H1 (cell line): ENCODE measurements around the gene PURA. TPM values are rescaled to one million over a fixed set of nuclear protein-coding genes. Genes with fewer than 3 reads are reported as not detected.

Experiments used
- CTCF ChIA-PET: fragments of 300-600 bp; sonication (Branson Sonifier 250); formaldehyde crosslinking; loops from one replicate; lab custom pipeline; 2021; ENCODE audit not compliant: partially characterized antibody; lab: Charles Lee
- POLR2A ChIA-PET: fragments of 300-600 bp; sonication (Branson Sonifier 250); formaldehyde crosslinking; loops from one replicate; lab custom pipeline; 2021; ENCODE audit warnings: inconsistent platforms; ENCODE audit not compliant: partially characterized antibody; lab: Charles Lee
- DNase-seq, 2 experiments: peaks; one replicate each; pipeline versions ENCODE4 v3.0.0 to v3.0.0-alpha.2; 2010 to 2022; ENCODE audit warnings: low spot score in 2 of 2, low read depth in 1 of 2, mixed read lengths in 1 of 2
- FAIRE-seq: peaks from 2 replicates; lab custom pipeline; 2011; peaks lifted over from hg19 to GRCh38; lab: Jason Lieb, UNC
- H2AFZ ChIP-seq: 2 replicates; pipeline ENCODE4 v1.8.1; 2012; ENCODE audit warnings: low read length, inconsistent platforms
- H2AK5ac ChIP-seq: 2 replicates; pipeline ENCODE4 v1.6.1; 2013; ENCODE audit warnings: low read depth, low read length
- H2BK120ac ChIP-seq: replicated peaks from 2 replicates; pipeline ENCODE3; 2013; ENCODE audit warnings: low read depth, low read length, inconsistent platforms
- H2BK12ac ChIP-seq: 2 replicates; pipeline ENCODE4 v1.6.1; 2013; ENCODE audit warnings: low read depth, low read length
- H2BK15ac ChIP-seq: 2 replicates; pipeline ENCODE4 v1.6.1; 2013; ENCODE audit warnings: low read length
- H2BK20ac ChIP-seq: 2 replicates; pipeline ENCODE4 v1.6.1; 2013; ENCODE audit warnings: low read length
- H2BK5ac ChIP-seq: 2 replicates; pipeline ENCODE4 v1.6.1; 2013; ENCODE audit warnings: low read depth, low read length
- H3K14ac ChIP-seq: 2 replicates; pipeline ENCODE4 v1.6.1; 2013; ENCODE audit warnings: inconsistent platforms; ENCODE audit not compliant: insufficient read length
- H3K18ac ChIP-seq: 2 replicates; pipeline ENCODE4 v1.6.1; 2013; ENCODE audit warnings: low read length; ENCODE audit errors: extremely low read depth
- H3K23ac ChIP-seq: 2 replicates; pipeline ENCODE4 v1.6.1; 2013; ENCODE audit warnings: inconsistent platforms; ENCODE audit not compliant: insufficient read length
- H3K23me2 ChIP-seq: 2 replicates; pipeline ENCODE4 v1.6.1; 2013; ENCODE audit warnings: low read depth, low read length
- H3K27ac ChIP-seq: 2 replicates; pipeline ENCODE4 v1.6.1; 2011; ENCODE audit warnings: low read depth, low read length, inconsistent platforms
- H3K27me3 ChIP-seq, 4 experiments: replicated peaks in 1 of 4; 1 replicate in 1 of 4; 2 replicates in 3 of 4; pipeline versions ENCODE4 v1.6.1 to v1.8.1; 2011 to 2013; ENCODE audit warnings: low read length in 3 of 4, mild to moderate bottlenecking in 3 of 4, inconsistent platforms in 2 of 4, mixed read lengths in 2 of 4, moderate library complexity in 1 of 4; ENCODE audit not compliant: control insufficient read depth in 3 of 4, insufficient read depth in 3 of 4; ENCODE audit errors: extremely low read depth in 1 of 4
- H3K36me3 ChIP-seq, 4 experiments: 2 replicates each; pipeline versions ENCODE4 v1.6.1 to v1.8.1; 2011 to 2013; ENCODE audit warnings: mild to moderate bottlenecking in 4 of 4, low read length in 3 of 4, moderate library complexity in 2 of 4, control low read depth in 1 of 4, inconsistent platforms in 1 of 4; ENCODE audit not compliant: insufficient read depth in 4 of 4, control insufficient read depth in 2 of 4
- H3K4ac ChIP-seq: replicated peaks from 2 replicates; pipeline ENCODE3; 2013; ENCODE audit warnings: low read length, low read depth, mixed read lengths, inconsistent platforms; ENCODE audit not compliant: insufficient read length
- H3K4me1 ChIP-seq, 4 experiments: replicated peaks in 1 of 4; 1 replicate in 1 of 4; 2 replicates in 3 of 4; pipeline versions ENCODE4 v1.6.1 to v1.8.1; 2011 to 2013; ENCODE audit warnings: low read length in 3 of 4, inconsistent platforms in 2 of 4, mixed read lengths in 1 of 4; ENCODE audit not compliant: insufficient read depth in 4 of 4, control insufficient read depth in 3 of 4
- H3K4me2 ChIP-seq, 2 experiments: 2 replicates each; pipeline versions ENCODE4 v1.6.1 to v1.8.1; 2011 to 2013; ENCODE audit warnings: low read depth in 2 of 2, low read length in 2 of 2, control low read depth in 1 of 2, inconsistent platforms in 1 of 2, mild to moderate bottlenecking in 1 of 2; ENCODE audit not compliant: insufficient read depth in 1 of 2
- H3K4me3 ChIP-seq, 4 experiments: fragments of 200-600, 300-600 bp in 1 of 4; sonication (generic), shearing (Covaris generic), sonication (Bioruptor Twin) in 1 of 4; 2 replicates each; pipeline versions ENCODE4 v1.5.1 to v1.8.1; 2011 to 2016; ENCODE audit warnings: low read length in 4 of 4, low read depth in 3 of 4, control low read depth in 2 of 4, inconsistent platforms in 2 of 4, mild to moderate bottlenecking in 2 of 4, mixed read lengths in 1 of 4, moderate library complexity in 1 of 4; ENCODE audit not compliant: insufficient read depth in 2 of 4; ENCODE audit errors: extremely low read depth in 1 of 4
- H3K56ac ChIP-seq: replicated peaks from 2 replicates; pipeline ENCODE3; 2013; ENCODE audit warnings: low read depth, mild to moderate bottlenecking, mixed read lengths, low read length, inconsistent platforms; ENCODE audit not compliant: insufficient read length
- H3K79me1 ChIP-seq: 2 replicates; pipeline ENCODE4 v1.6.1; 2013; ENCODE audit warnings: low read depth, low read length, control low read depth
- H3K79me2 ChIP-seq, 2 experiments: 2 replicates each; pipeline versions ENCODE4 v1.6.1 to v1.8.1; 2012 to 2013; ENCODE audit warnings: low read length in 2 of 2, mild to moderate bottlenecking in 2 of 2, inconsistent platforms in 1 of 2; ENCODE audit not compliant: insufficient read depth in 2 of 2, control insufficient read depth in 1 of 2
- H3K9ac ChIP-seq, 4 experiments: replicated peaks in 1 of 4; 1 replicate in 1 of 4; 2 replicates in 3 of 4; pipeline versions ENCODE4 v1.6.1 to v1.8.1; 2011 to 2013; ENCODE audit warnings: low read depth in 3 of 4, low read length in 3 of 4, control low read depth in 2 of 4, mild to moderate bottlenecking in 2 of 4, moderate library complexity in 2 of 4, inconsistent platforms in 1 of 4; ENCODE audit errors: extremely low read depth in 1 of 4
- H3K9me3 ChIP-seq, 2 experiments: 2 replicates each; pipeline versions ENCODE4 v1.6.1 to v1.8.1; 2012 to 2013; ENCODE audit warnings: mild to moderate bottlenecking in 2 of 2, moderate library complexity in 2 of 2, control low read depth in 1 of 2, inconsistent platforms in 1 of 2, low read depth in 1 of 2, low read length in 1 of 2, mixed read lengths in 1 of 2; ENCODE audit not compliant: insufficient read depth in 2 of 2
- H4K20me1 ChIP-seq, 2 experiments: replicated peaks in 1 of 2; 2 replicates each; pipeline versions ENCODE3 to v1.8.1; 2011 to 2013; ENCODE audit warnings: inconsistent platforms in 2 of 2, low read length in 2 of 2, mild to moderate bottlenecking in 1 of 2; ENCODE audit not compliant: insufficient read depth in 2 of 2, control insufficient read depth in 1 of 2
- H4K5ac ChIP-seq: 2 replicates; pipeline ENCODE4 v1.6.1; 2013; ENCODE audit warnings: low read length, low read depth, mixed read lengths, inconsistent platforms; ENCODE audit not compliant: insufficient read length
- H4K8ac ChIP-seq: 2 replicates; pipeline ENCODE4 v1.8.0; 2013; ENCODE audit warnings: mild to moderate bottlenecking, moderate library complexity, low read length, inconsistent platforms; ENCODE audit not compliant: insufficient read depth; ENCODE audit errors: extremely low read depth
- H4K91ac ChIP-seq: replicated peaks from 2 replicates; pipeline ENCODE3; 2013; ENCODE audit warnings: low read length, mixed read lengths, inconsistent platforms; ENCODE audit not compliant: insufficient read length
- BRCA1 ChIP-seq: IDR thresholded peaks from 2 replicates; pipeline ENCODE4 v1.6.1; 2012; ENCODE audit warnings: low read depth, low read length, improper control_type of control experiment
- JUND ChIP-seq: IDR thresholded peaks from 2 replicates; pipeline ENCODE4 v1.6.1; 2011; ENCODE audit warnings: mild to moderate bottlenecking, improper control_type of control experiment, low read length
- WGBS, 2 experiments: shearing (Covaris generic) in 1 of 2; methylation state at CpG; one replicate each; pipeline versions ENCODE4 v1.1.6 to v1.1.7; 2013 to 2015; ENCODE audit warnings: low lambda C conversion rate in 2 of 2, mixed read lengths in 2 of 2, inconsistent platforms in 1 of 2, low coverage in 1 of 2, missing lambda C conversion rate in 1 of 2; ENCODE audit not compliant: insufficient replicate concordance in 2 of 2, insufficient coverage in 1 of 2, insufficient read length in 1 of 2; ENCODE audit errors: extremely low coverage in 1 of 2, missing lambda C conversion rate in 1 of 2; 5-methylcytosine and 5-hydroxymethylcytosine counted together
- polyA plus RNA-seq, 7 experiments: library from polyadenylated mRNA; depleted of rRNA in 3 of 7; stranded (reverse) in 5 of 7; unstranded in 2 of 7; fragments of >200 nt in 5 of 7; fragments of 200-250 nt in 2 of 7; gene quantifications; 1 replicate in 5 of 7; 2 replicates in 1 of 7; 4 replicates in 1 of 7; pipeline versions ENCODE4 v1.2.1 to v1.2.3, GENCODE V29; 2011 to 2013; ENCODE audit warnings: missing spikeins in 2 of 7, mixed read lengths in 2 of 7
- total RNA-seq: library from RNA; stranded (reverse); fragmentation: NEBNext Ultra II Directional; extraction: Animal tissue kit (Norgen Biotek cat#: 25700); gene quantifications from 2 replicates; pipeline ENCODE4 v1.2.1, GENCODE V29; 2021

Gene PURA
- total and polyA plus RNA-seq, 2 of the 8 experiments (the other 6 are each of a cell fraction or from before 2014, with no cell fraction given): 0.98 to 2.1 TPM

GRCh38 chr5:140165923-140166270, 52.0 kb downstream of the PURA start:
- H2AK5ac ChIP-seq: no peak overlapping the region
- H3K79me1 ChIP-seq: no peaks in the 10 kb centered on the region
- FAIRE-seq: no peak
- POLR2A ChIA-PET: no interaction called here
- no peaks in the 10 kb centered on the region for H3K36me3 ChIP-seq
- no peak overlapping the region for H3K4me3 ChIP-seq
- H2AFZ ChIP-seq: no peak overlapping the region
- H2BK120ac ChIP-seq: no peak overlapping the region
- no peak overlapping the region for H3K56ac ChIP-seq
- H3K4me1 ChIP-seq: no peaks in the 10 kb centered on the region
- no peak overlapping the region for H3K27ac ChIP-seq
- no peak overlapping the region for H4K91ac ChIP-seq
- H4K8ac ChIP-seq: no peak overlapping the region
- H3K14ac ChIP-seq: no peak overlapping the region
- no peak overlapping the region for H3K18ac ChIP-seq
- CTCF ChIA-PET: interaction anchor here (0.6 to 1.5 kb wide), 3 partner anchors 10 to 31 kb away, joined by 3 to 9 read pairs (median 4); no protein-coding TSS in a partner anchor
- no peak overlapping the region for H3K4me2 ChIP-seq
- 82% methylated on average over 4 of the region's 4 CpGs; no CpG with 5 or more reads in 1 of the 2 experiments for WGBS, 2 experiments
- H3K9ac ChIP-seq: no peak overlapping the region
- H2BK12ac ChIP-seq: no peak overlapping the region
- no peaks in the 10 kb centered on the region for H3K79me2 ChIP-seq
- no peaks in the 10 kb centered on the region for H3K23me2 ChIP-seq
- no peaks in the 10 kb centered on the region for H4K20me1 ChIP-seq
- DNase-seq: no peak
- H2BK20ac ChIP-seq: no peak overlapping the region
- TF ChIP-seq JUND (no peak), BRCA1 (no peak)
- H3K27me3 ChIP-seq: no peaks in the 10 kb centered on the region
- no peak overlapping the region for H3K23ac ChIP-seq
- no peak overlapping the region for H3K4ac ChIP-seq
- H2BK5ac ChIP-seq: no peak overlapping the region
- H4K5ac ChIP-seq: no peak overlapping the region
- H3K9me3 ChIP-seq: no peaks in the 10 kb centered on the region
- H2BK15ac ChIP-seq: no peak overlapping the region
